Uterus (tissue), 4 donors: ENCODE data around the gene COX6B1. TPM values are rescaled to one million over a fixed set of nuclear protein-coding genes. Genes with fewer than 3 reads are reported as not detected.
"Not testable (repeated sequence)": the region's sequence is repeated elsewhere in the genome, so short reads cannot be mapped to it uniquely, and the experiment has no call there.

Source experiments
- DNase-seq, 2 donors: peaks; one replicate each; pipeline ENCODE4 v3.0.0-alpha.2; 2019 to 2020
- H3K27ac ChIP-seq, 2 donors: fragments of 200-600 bp; sonication (generic); 1 replicate in 1 of 2; 2 replicates in 1 of 2; pipeline ENCODE4 v1.5.1; 2016 to 2018
- H3K27me3 ChIP-seq, 2 donors: fragments of 200-600 bp; sonication (generic); one replicate each; pipeline ENCODE4 v1.5.1; 2018 to 2019; ENCODE audit warnings: control low read depth in 1 of 2
- H3K36me3 ChIP-seq, 2 donors: fragments of 200-600 bp; sonication (generic); one replicate each; pipeline ENCODE4 v1.5.1; 2019; ENCODE audit warnings: control low read depth in 1 of 2
- H3K4me1 ChIP-seq, 2 donors: fragments of 200-600 bp; sonication (generic); one replicate each; pipeline ENCODE4 v1.5.1; 2018 to 2019; ENCODE audit warnings: control low read depth in 1 of 2
- H3K4me3 ChIP-seq, 2 donors: fragments of 200-600 bp; sonication (generic); 1 replicate in 1 of 2; 2 replicates in 1 of 2; pipeline ENCODE4 v1.5.1; 2018 to 2019; ENCODE audit warnings: mild to moderate bottlenecking in 1 of 2
- H3K9me3 ChIP-seq, 2 donors: fragments of 200-600 bp; sonication (generic); one replicate each; pipeline ENCODE4 v1.5.1; 2019; ENCODE audit warnings: control low read depth in 1 of 2
- CTCF ChIP-seq, 4 experiments: fragments of 200-600 bp in 2 of 4; fragments of 450-650 bp in 2 of 4; sonication (generic) in 2 of 4; IDR thresholded peaks; one replicate each; pipeline ENCODE4 v1.5.1; 2016 to 2019; ENCODE audit warnings: antibody characterized with exemption in 4 of 4, mild to moderate bottlenecking in 2 of 4, moderate library complexity in 1 of 4
- POLR2A ChIP-seq, 2 donors: fragments of 450-650 bp; IDR thresholded peaks; one replicate each; pipeline ENCODE4 v1.6.1; 2016; ENCODE audit warnings: antibody characterized with exemption in 2 of 2, mild to moderate bottlenecking in 1 of 2, moderate library complexity in 1 of 2
- intact Hi-C: fragments of 100-400 bp; cut with DNase I; formaldehyde crosslinking; loops from one replicate; pipeline ENCODE4 v1.15.1; 2023; ENCODE audit warnings: low total_unique reads
- total RNA-seq, 4 donors: library from RNA; depleted of rRNA in 3 of 4; stranded (reverse); fragments of >200 nt in 3 of 4; gene quantifications; one replicate each; pipeline versions ENCODE4 v1.1.0 to v1.2.4, GENCODE V29; 2014 to 2023
- donor health status: DM: yes; HTN: yes; CAD: no.

Gene COX6B1
- 100 to 1,000 TPM in 3 of 4 donors, 10 to 100 TPM in 1; 47.4 to 344 (median 208) TPM for total RNA-seq

GRCh38 chr19:35648017-35648961 is at the start of gene COX6B1:
TSS of gene COX6B1 (plus strand) at chr19:35648323. CDS start at chr19:35651244, 2,921 bp downstream.
- Histone ChIP-seq H3K4me1 (peaks cover 0 to 7% of the 10 kb centered on the region in 2 donors), H3K27me3 (no peaks in the 10 kb centered on the region), H3K27ac (peak within 1 kb of the TSS; percentile 77 to 80), H3K36me3 (no peaks in the 10 kb centered on the region), H3K9me3 (no peaks in the 10 kb centered on the region), H3K4me3 (peak within 1 kb of the TSS; percentile 63 to 89)
- peak; percentile 42 to 46 for TF ChIP-seq POLR2A (IDR thresholded peaks at IDR 0.05)
- no peak for TF ChIP-seq CTCF (IDR thresholded peaks at IDR 0.05)
- DNase-seq: peak; percentile 92 to 95
- intact Hi-C loops: no loop called here

- no peak for TF ChIP-seq POLR2A (IDR thresholded peaks at IDR 0.05)
- no peak for TF ChIP-seq CTCF (IDR thresholded peaks at IDR 0.05)
- H3K27ac ChIP-seq: no peak overlapping the region
- DNase-seq: no peak
- intact Hi-C loops: no loop called here
- H3K36me3 ChIP-seq: no peaks in the 10 kb centered on the region
- H3K27me3 ChIP-seq: no peaks in the 10 kb centered on the region
- H3K4me3 ChIP-seq: no peak overlapping the region
- no peaks in the 10 kb centered on the region for H3K4me1 ChIP-seq
- H3K9me3 ChIP-seq: no peaks in the 10 kb centered on the region
Observed at GRCh38 chr19:35601971-35602370, 46.2 kb upstream of the COX6B1 start.

- H3K27me3 ChIP-seq, H3K4me3 ChIP-seq, DNase-seq, H3K36me3 ChIP-seq, H3K9me3 ChIP-seq, H3K27ac ChIP-seq, H3K4me1 ChIP-seq, intact Hi-C loops: not testable (repeated sequence)
Observed at GRCh38 chr19:35604436-35604835, 43.7 kb upstream of the COX6B1 start.

- H3K27ac ChIP-seq, H3K27me3 ChIP-seq, DNase-seq, intact Hi-C loops, H3K9me3 ChIP-seq, H3K4me1 ChIP-seq, H3K36me3 ChIP-seq, H3K4me3 ChIP-seq: not testable (repeated sequence)
Observed at GRCh38 chr19:35607170-35607569, 41.0 kb upstream of the COX6B1 start.

- no peaks in the 10 kb centered on the region for H3K9me3 ChIP-seq
- H3K27ac ChIP-seq: no peak overlapping the region
- H3K4me3 ChIP-seq: no peak overlapping the region
- TF ChIP-seq POLR2A (IDR thresholded peaks at IDR 0.05) (no peak), CTCF (IDR thresholded peaks at IDR 0.05) (no peak)
- peaks cover 0 to 4% of the 10 kb centered on the region in 2 donors for H3K4me1 ChIP-seq
- no peaks in the 10 kb centered on the region for H3K27me3 ChIP-seq
- no peaks in the 10 kb centered on the region for H3K36me3 ChIP-seq
- DNase-seq: no peak
- intact Hi-C loops: no loop called here
Observed at GRCh38 chr19:35607661-35608060, 40.5 kb upstream of the COX6B1 start.

GRCh38 chr19:35608251-35608650 is 39.9 kb upstream of the COX6B1 start:
- Histone ChIP-seq H3K36me3 (no peaks in the 10 kb centered on the region), H3K4me3 (no peak overlapping the region), H3K4me1 (peaks cover 0 to 4% of the 10 kb centered on the region in 2 donors), H3K9me3 (no peaks in the 10 kb centered on the region), H3K27ac (no peak overlapping the region), H3K27me3 (no peaks in the 10 kb centered on the region)
- DNase-seq: no peak
- TF ChIP-seq CTCF (IDR thresholded peaks at IDR 0.05) (no peak), POLR2A (IDR thresholded peaks at IDR 0.05) (no peak)
- intact Hi-C loops: no loop called here
